HepG2 (cell line): ENCODE data around the gene SAMD8. TPM values are rescaled to one million over a fixed set of nuclear protein-coding genes. Genes with fewer than 3 reads are reported as not detected.

ENCODE experiments used
- CSRNP2 ChIP-seq: sonication (generic); formaldehyde crosslinking; conservative IDR thresholded peaks from 2 replicates; pipeline ENCODE4 v1.8.0; 2022; ENCODE audit warnings: low read depth, missing genetic modification reagents
- GABPB1 ChIP-seq: IDR thresholded peaks from 2 replicates; pipeline ENCODE4 v1.6.1; 2016; ENCODE audit warnings: mild to moderate bottlenecking, missing genetic modification reagents, moderate library complexity, missing compliant biosample characterization
- GATAD1 ChIP-seq: IDR thresholded peaks from 2 replicates; pipeline ENCODE4 v1.6.1; 2016; ENCODE audit warnings: missing genetic modification reagents, missing compliant biosample characterization
- HIC2 ChIP-seq: sonication (generic); formaldehyde crosslinking; IDR thresholded peaks from 2 replicates; pipeline ENCODE4 v1.9.0; 2022; ENCODE audit warnings: low read depth, missing genetic modification reagents
- IRX3 ChIP-seq: sonication (generic); formaldehyde crosslinking; IDR thresholded peaks from 2 replicates; pipeline ENCODE4 v1.8.1; 2023; ENCODE audit warnings: mild to moderate bottlenecking, low read depth, missing genetic modification reagents, borderline replicate concordance
- MXI1 ChIP-seq: IDR thresholded peaks from 3 replicates; pipeline ENCODE4 v1.6.1; 2012; ENCODE audit warnings: low read depth, low read length, inconsistent platforms, borderline replicate concordance
- STAG1 ChIP-seq: sonication (generic); formaldehyde crosslinking; IDR thresholded peaks from 2 replicates; pipeline ENCODE4 v1.4.0; 2020; ENCODE audit warnings: missing genetic modification reagents
- TAF15 ChIP-seq: fragments of 200-400 bp; formaldehyde crosslinking; IDR thresholded peaks from one replicate; pipeline ENCODE4 v1.6.1; 2018; ENCODE audit warnings: mild to moderate bottlenecking, low read depth, low read length; ENCODE audit not compliant: poor library complexity, severe bottlenecking
- TMF1 ChIP-seq: sonication (generic); formaldehyde crosslinking; IDR thresholded peaks from 2 replicates; pipeline ENCODE4 v1.8.1; 2022; ENCODE audit warnings: low read depth, missing genetic modification reagents
- ZFP82 ChIP-seq: sonication (generic); formaldehyde crosslinking; IDR thresholded peaks from 2 replicates; pipeline ENCODE4 v1.5.1; 2020; ENCODE audit warnings: mild to moderate bottlenecking, missing genetic modification reagents, borderline replicate concordance
- ZNF710 ChIP-seq: sonication (generic); formaldehyde crosslinking; IDR thresholded peaks from 2 replicates; pipeline ENCODE4 v1.5.0; 2020; ENCODE audit warnings: mild to moderate bottlenecking, missing genetic modification reagents, borderline replicate concordance
- polyA plus RNA-seq, 8 experiments: library from polyadenylated mRNA; depleted of rRNA in 3 of 8; stranded (reverse) in 7 of 8; unstranded in 1 of 8; fragments of >200 nt; fragmentation: Illumina TruSeq in 4 of 8; extraction: Trizol in 4 of 8; gene quantifications; 2 replicates each; pipeline versions ENCODE4 v1.2.1 to v1.2.3, GENCODE V29; 2011 to 2016; ENCODE audit warnings: low read depth in 4 of 8, missing spikeins in 1 of 8, mixed read lengths in 1 of 8; ENCODE audit not compliant: insufficient read depth in 1 of 8
- total RNA-seq, 5 experiments: library from RNA; depleted of rRNA; stranded (reverse); fragments of >200 nt; fragmentation: Illumina TruSeq; extraction: Trizol; gene quantifications; 2 replicates each; pipeline ENCODE4 v1.2.3, GENCODE V29; 2016; ENCODE audit warnings: low read depth in 1 of 5
- TF ChIP-seq, protein P1 (sequence below): sonication (generic); formaldehyde crosslinking; IDR thresholded peaks from 2 replicates; pipeline ENCODE4 v1.5.1; 2020; ENCODE audit warnings: mild to moderate bottlenecking, missing genetic modification reagents, moderate library complexity
- TF ChIP-seq, protein P2 (sequence below): conservative IDR thresholded peaks from 2 replicates; pipeline ENCODE4 v1.6.1; 2018; ENCODE audit warnings: missing genetic modification reagents

SAMD8 gene
- total and polyA plus RNA-seq, 2 of the 13 experiments (the other 11 are each of a cell fraction or from before 2014, with no cell fraction given) = 10.4 to 13.2 TPM

GRCh38 chr10:75107756-75108683 lies 3.4 kb upstream of the SAMD8 start (continued):
- no peak for TF ChIP-seq HIC2 (CRISPR knock-in tag)
- TF ChIP-seq ZFP82 (CRISPR knock-in tag) = peak; percentile 37; the same call in 1 of the 2 replicates
- TF ChIP-seq, protein P1, sequence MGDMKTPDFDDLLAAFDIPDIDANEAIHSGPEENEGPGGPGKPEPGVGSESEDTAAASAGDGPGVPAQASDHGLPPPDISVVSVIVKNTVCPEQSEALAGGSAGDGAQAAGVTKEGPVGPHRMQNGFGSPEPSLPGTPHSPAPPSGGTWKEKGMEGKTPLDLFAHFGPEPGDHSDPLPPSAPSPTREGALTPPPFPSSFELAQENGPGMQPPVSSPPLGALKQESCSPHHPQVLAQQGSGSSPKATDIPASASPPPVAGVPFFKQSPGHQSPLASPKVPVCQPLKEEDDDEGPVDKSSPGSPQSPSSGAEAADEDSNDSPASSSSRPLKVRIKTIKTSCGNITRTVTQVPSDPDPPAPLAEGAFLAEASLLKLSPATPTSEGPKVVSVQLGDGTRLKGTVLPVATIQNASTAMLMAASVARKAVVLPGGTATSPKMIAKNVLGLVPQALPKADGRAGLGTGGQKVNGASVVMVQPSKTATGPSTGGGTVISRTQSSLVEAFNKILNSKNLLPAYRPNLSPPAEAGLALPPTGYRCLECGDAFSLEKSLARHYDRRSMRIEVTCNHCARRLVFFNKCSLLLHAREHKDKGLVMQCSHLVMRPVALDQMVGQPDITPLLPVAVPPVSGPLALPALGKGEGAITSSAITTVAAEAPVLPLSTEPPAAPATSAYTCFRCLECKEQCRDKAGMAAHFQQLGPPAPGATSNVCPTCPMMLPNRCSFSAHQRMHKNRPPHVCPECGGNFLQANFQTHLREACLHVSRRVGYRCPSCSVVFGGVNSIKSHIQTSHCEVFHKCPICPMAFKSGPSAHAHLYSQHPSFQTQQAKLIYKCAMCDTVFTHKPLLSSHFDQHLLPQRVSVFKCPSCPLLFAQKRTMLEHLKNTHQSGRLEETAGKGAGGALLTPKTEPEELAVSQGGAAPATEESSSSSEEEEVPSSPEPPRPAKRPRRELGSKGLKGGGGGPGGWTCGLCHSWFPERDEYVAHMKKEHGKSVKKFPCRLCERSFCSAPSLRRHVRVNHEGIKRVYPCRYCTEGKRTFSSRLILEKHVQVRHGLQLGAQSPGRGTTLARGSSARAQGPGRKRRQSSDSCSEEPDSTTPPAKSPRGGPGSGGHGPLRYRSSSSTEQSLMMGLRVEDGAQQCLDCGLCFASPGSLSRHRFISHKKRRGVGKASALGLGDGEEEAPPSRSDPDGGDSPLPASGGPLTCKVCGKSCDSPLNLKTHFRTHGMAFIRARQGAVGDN = peak; percentile 64
- TF ChIP-seq, protein P2, sequence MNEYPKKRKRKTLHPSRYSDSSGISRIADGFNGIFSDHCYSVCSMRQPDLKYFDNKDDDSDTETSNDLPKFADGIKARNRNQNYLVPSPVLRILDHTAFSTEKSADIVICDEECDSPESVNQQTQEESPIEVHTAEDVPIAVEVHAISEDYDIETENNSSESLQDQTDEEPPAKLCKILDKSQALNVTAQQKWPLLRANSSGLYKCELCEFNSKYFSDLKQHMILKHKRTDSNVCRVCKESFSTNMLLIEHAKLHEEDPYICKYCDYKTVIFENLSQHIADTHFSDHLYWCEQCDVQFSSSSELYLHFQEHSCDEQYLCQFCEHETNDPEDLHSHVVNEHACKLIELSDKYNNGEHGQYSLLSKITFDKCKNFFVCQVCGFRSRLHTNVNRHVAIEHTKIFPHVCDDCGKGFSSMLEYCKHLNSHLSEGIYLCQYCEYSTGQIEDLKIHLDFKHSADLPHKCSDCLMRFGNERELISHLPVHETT (CRISPR knock-in tag) = no peak
- TF ChIP-seq TMF1 (CRISPR knock-in tag) = no peak
- no peak for TF ChIP-seq STAG1 (CRISPR knock-in tag)
- no peak for TF ChIP-seq MXI1
- no peak for TF ChIP-seq TAF15
- no peak for TF ChIP-seq IRX3
- TF ChIP-seq GATAD1 (CRISPR knock-in tag) = no peak
- no peak for TF ChIP-seq ZNF710 (CRISPR knock-in tag)
- peak; percentile 7; the same call in 1 of the 2 replicates for TF ChIP-seq GABPB1 (CRISPR knock-in tag)
- TF ChIP-seq CSRNP2 (CRISPR knock-in tag) = no peak
